HepG2 (cell line): Measurements from ENCODE around the gene DNAAF1. TPM values are rescaled to one million over a fixed set of nuclear protein-coding genes. Genes with fewer than 3 reads are reported as not detected.

Source experiments
- FLYWCH1 ChIP-seq: sonication (generic); formaldehyde crosslinking; IDR thresholded peaks from 2 replicates; pipeline ENCODE4 v1.8.1; 2023; ENCODE audit warnings: mild to moderate bottlenecking, missing genetic modification reagents
- GZF1 ChIP-seq: sonication (generic); formaldehyde crosslinking; IDR thresholded peaks from 2 replicates; pipeline ENCODE4 v1.5.1; 2020; ENCODE audit warnings: mild to moderate bottlenecking, missing genetic modification reagents
- HMG20A ChIP-seq: IDR thresholded peaks from 2 replicates; pipeline ENCODE4 v1.6.1; 2016; ENCODE audit warnings: borderline replicate concordance
- HOXA3 ChIP-seq: sonication (generic); formaldehyde crosslinking; IDR thresholded peaks from 2 replicates; pipeline ENCODE4 v1.5.0; 2020; ENCODE audit warnings: missing genetic modification reagents
- HOXA5 ChIP-seq: sonication (generic); formaldehyde crosslinking; IDR thresholded peaks from 2 replicates; pipeline ENCODE4 v1.4.0; 2020; ENCODE audit warnings: missing genetic modification reagents
- KLF6 ChIP-seq: IDR thresholded peaks from 2 replicates; pipeline ENCODE4 v1.8.0; 2016; ENCODE audit warnings: missing biosample characterization, missing genetic modification reagents
- MLLT10 ChIP-seq: sonication (generic); formaldehyde crosslinking; IDR thresholded peaks from 2 replicates; pipeline ENCODE4 v1.4.0; 2020; ENCODE audit warnings: missing genetic modification reagents
- NR1H2 ChIP-seq: sonication (generic); formaldehyde crosslinking; IDR thresholded peaks from 2 replicates; pipeline ENCODE4 v1.8.1; 2022; ENCODE audit warnings: low read depth, missing genetic modification reagents, borderline replicate concordance
- PPARG ChIP-seq: conservative IDR thresholded peaks from 2 replicates; pipeline ENCODE4 v1.6.1; 2016; ENCODE audit warnings: missing biosample characterization, missing genetic modification reagents
- SAP130 ChIP-seq: IDR thresholded peaks from 2 replicates; pipeline ENCODE4 v1.6.1; 2016; ENCODE audit warnings: low read depth
- SOX5 ChIP-seq: IDR thresholded peaks from 2 replicates; pipeline ENCODE4 v1.6.1; 2016; ENCODE audit warnings: borderline replicate concordance
- ZBTB21 ChIP-seq: sonication (generic); formaldehyde crosslinking; IDR thresholded peaks from 2 replicates; pipeline ENCODE4 v1.4.0; 2020; ENCODE audit warnings: missing genetic modification reagents
- ZBTB8A ChIP-seq: sonication (generic); formaldehyde crosslinking; IDR thresholded peaks from 2 replicates; pipeline ENCODE4 v1.4.0; 2020; ENCODE audit warnings: mild to moderate bottlenecking, low read depth, missing genetic modification reagents, borderline replicate concordance
- ZNF558 ChIP-seq: sonication (generic); formaldehyde crosslinking; IDR thresholded peaks from 2 replicates; pipeline ENCODE4 v1.9.0; 2022; ENCODE audit warnings: mild to moderate bottlenecking, missing genetic modification reagents, borderline replicate concordance
- ZNF616 ChIP-seq: sonication (generic); formaldehyde crosslinking; IDR thresholded peaks from 2 replicates; pipeline ENCODE4 v1.5.0; 2020; ENCODE audit warnings: low read depth, mild to moderate bottlenecking, missing genetic modification reagents
- ZNF746 ChIP-seq: sonication (generic); formaldehyde crosslinking; IDR thresholded peaks from 2 replicates; pipeline ENCODE4 v1.8.0; 2022; ENCODE audit warnings: mild to moderate bottlenecking, missing genetic modification reagents
- ZNF780A ChIP-seq: sonication (generic); formaldehyde crosslinking; IDR thresholded peaks from 2 replicates; pipeline ENCODE4 v1.8.0; 2022; ENCODE audit warnings: mild to moderate bottlenecking, missing genetic modification reagents, moderate library complexity
- polyA plus RNA-seq, 8 experiments: library from polyadenylated mRNA; depleted of rRNA in 3 of 8; stranded (reverse) in 7 of 8; unstranded in 1 of 8; fragments of >200 nt; fragmentation: Illumina TruSeq in 4 of 8; extraction: Trizol in 4 of 8; gene quantifications; 2 replicates each; pipeline versions ENCODE4 v1.2.1 to v1.2.3, GENCODE V29; 2011 to 2016; ENCODE audit warnings: low read depth in 4 of 8, missing spikeins in 1 of 8, mixed read lengths in 1 of 8; ENCODE audit not compliant: insufficient read depth in 1 of 8
- total RNA-seq, 5 experiments: library from RNA; depleted of rRNA; stranded (reverse); fragments of >200 nt; fragmentation: Illumina TruSeq; extraction: Trizol; gene quantifications; 2 replicates each; pipeline ENCODE4 v1.2.3, GENCODE V29; 2016; ENCODE audit warnings: low read depth in 1 of 5
- TF ChIP-seq, protein P1 (sequence below): sonication (generic); formaldehyde crosslinking; IDR thresholded peaks from 2 replicates; pipeline ENCODE4 v1.8.1; 2023; ENCODE audit warnings: mild to moderate bottlenecking, missing genetic modification reagents
- TF ChIP-seq, protein P2 (sequence below): sonication (generic); formaldehyde crosslinking; conservative IDR thresholded peaks from 2 replicates; pipeline ENCODE4 v1.4.0; 2020; ENCODE audit warnings: missing genetic modification reagents
- TF ChIP-seq, protein P3 (sequence below): conservative IDR thresholded peaks from 2 replicates; pipeline ENCODE4 v1.6.1; 2018; ENCODE audit warnings: missing genetic modification reagents
- TF ChIP-seq, protein P4 (sequence below): sonication (generic); formaldehyde crosslinking; IDR thresholded peaks from 2 replicates; pipeline ENCODE4 v1.4.0; 2020; ENCODE audit warnings: missing genetic modification reagents, borderline replicate concordance
- TF ChIP-seq, protein P5 (sequence below): IDR thresholded peaks from 2 replicates; pipeline ENCODE4 v1.6.1; 2016; ENCODE audit warnings: missing genetic modification reagents, missing compliant biosample characterization
- TF ChIP-seq, protein P6 (sequence below): sonication (generic); formaldehyde crosslinking; IDR thresholded peaks from 2 replicates; pipeline ENCODE4 v1.8.0; 2022; ENCODE audit warnings: missing genetic modification reagents, mild to moderate bottlenecking, inconsistent platforms, borderline replicate concordance

Gene DNAAF1
- total and polyA plus RNA-seq, 2 of the 13 experiments (the other 11 are each of a cell fraction or from before 2014, with no cell fraction given): 0.04 TPM; not detected in 1

DNA sequence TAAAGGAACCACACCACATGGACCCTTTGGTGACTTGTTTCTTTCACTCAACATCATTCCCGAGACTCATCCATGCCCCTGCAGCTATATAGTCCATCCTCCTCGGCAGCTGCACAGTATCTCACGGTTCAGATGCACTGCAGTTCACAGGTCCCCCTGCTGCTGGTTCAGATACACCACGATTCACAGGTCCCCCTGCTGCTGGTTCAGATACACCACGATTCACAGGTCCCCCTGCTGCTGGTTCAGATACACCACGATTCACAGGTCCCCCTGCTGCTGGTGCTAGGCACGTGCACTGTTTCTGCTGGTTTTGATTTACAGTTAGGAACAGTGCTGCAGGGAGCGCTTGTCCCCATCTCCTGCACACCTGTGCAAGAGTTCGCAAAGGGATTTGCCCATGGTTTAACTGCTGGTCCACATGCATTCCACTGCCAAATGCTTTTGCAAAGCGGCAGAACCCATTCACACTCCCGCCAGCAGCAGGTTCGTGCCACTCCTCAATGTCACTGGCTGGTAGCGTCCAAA is 3.9 kb upstream of the DNAAF1 start (continued):
- TF ChIP-seq, protein P1, sequence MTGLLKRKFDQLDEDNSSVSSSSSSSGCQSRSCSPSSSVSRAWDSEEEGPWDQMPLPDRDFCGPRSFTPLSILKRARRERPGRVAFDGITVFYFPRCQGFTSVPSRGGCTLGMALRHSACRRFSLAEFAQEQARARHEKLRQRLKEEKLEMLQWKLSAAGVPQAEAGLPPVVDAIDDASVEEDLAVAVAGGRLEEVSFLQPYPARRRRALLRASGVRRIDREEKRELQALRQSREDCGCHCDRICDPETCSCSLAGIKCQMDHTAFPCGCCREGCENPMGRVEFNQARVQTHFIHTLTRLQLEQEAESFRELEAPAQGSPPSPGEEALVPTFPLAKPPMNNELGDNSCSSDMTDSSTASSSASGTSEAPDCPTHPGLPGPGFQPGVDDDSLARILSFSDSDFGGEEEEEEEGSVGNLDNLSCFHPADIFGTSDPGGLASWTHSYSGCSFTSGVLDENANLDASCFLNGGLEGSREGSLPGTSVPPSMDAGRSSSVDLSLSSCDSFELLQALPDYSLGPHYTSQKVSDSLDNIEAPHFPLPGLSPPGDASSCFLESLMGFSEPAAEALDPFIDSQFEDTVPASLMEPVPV: no peak
- no peak for TF ChIP-seq ZBTB21 (CRISPR knock-in tag)
- TF ChIP-seq, protein P2, sequence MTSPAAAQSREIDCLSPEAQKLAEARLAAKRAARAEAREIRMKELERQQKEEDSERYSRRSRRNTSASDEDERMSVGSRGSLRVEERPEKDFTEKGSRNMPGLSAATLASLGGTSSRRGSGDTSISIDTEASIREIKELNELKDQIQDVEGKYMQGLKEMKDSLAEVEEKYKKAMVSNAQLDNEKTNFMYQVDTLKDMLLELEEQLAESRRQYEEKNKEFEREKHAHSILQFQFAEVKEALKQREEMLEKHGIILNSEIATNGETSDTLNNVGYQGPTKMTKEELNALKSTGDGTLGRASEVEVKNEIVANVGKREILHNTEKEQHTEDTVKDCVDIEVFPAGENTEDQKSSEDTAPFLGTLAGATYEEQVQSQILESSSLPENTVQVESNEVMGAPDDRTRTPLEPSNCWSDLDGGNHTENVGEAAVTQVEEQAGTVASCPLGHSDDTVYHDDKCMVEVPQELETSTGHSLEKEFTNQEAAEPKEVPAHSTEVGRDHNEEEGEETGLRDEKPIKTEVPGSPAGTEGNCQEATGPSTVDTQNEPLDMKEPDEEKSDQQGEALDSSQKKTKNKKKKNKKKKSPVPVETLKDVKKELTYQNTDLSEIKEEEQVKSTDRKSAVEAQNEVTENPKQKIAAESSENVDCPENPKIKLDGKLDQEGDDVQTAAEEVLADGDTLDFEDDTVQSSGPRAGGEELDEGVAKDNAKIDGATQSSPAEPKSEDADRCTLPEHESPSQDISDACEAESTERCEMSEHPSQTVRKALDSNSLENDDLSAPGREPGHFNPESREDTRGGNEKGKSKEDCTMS (CRISPR knock-in tag): no peak
- TF ChIP-seq, protein P3, sequence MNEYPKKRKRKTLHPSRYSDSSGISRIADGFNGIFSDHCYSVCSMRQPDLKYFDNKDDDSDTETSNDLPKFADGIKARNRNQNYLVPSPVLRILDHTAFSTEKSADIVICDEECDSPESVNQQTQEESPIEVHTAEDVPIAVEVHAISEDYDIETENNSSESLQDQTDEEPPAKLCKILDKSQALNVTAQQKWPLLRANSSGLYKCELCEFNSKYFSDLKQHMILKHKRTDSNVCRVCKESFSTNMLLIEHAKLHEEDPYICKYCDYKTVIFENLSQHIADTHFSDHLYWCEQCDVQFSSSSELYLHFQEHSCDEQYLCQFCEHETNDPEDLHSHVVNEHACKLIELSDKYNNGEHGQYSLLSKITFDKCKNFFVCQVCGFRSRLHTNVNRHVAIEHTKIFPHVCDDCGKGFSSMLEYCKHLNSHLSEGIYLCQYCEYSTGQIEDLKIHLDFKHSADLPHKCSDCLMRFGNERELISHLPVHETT (CRISPR knock-in tag): no peak
- TF ChIP-seq, protein P4, sequence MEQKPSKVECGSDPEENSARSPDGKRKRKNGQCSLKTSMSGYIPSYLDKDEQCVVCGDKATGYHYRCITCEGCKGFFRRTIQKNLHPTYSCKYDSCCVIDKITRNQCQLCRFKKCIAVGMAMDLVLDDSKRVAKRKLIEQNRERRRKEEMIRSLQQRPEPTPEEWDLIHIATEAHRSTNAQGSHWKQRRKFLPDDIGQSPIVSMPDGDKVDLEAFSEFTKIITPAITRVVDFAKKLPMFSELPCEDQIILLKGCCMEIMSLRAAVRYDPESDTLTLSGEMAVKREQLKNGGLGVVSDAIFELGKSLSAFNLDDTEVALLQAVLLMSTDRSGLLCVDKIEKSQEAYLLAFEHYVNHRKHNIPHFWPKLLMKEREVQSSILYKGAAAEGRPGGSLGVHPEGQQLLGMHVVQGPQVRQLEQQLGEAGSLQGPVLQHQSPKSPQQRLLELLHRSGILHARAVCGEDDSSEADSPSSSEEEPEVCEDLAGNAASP (CRISPR knock-in tag): no peak; the same call in 1 of the 2 replicates
- no peak for TF ChIP-seq HOXA5 (CRISPR knock-in tag)
- no peak for TF ChIP-seq ZNF558
- TF ChIP-seq ZNF746 (CRISPR knock-in tag): no peak
- no peak for TF ChIP-seq MLLT10 (CRISPR knock-in tag)
- TF ChIP-seq HMG20A (CRISPR knock-in tag): no peak
- TF ChIP-seq, protein P5, sequence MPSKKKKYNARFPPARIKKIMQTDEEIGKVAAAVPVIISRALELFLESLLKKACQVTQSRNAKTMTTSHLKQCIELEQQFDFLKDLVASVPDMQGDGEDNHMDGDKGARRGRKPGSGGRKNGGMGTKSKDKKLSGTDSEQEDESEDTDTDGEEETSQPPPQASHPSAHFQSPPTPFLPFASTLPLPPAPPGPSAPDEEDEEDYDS: no peak
- TF ChIP-seq SOX5 (CRISPR knock-in tag): peak; percentile 17; the same call in 1 of the 2 replicates
- TF ChIP-seq, protein P6, sequence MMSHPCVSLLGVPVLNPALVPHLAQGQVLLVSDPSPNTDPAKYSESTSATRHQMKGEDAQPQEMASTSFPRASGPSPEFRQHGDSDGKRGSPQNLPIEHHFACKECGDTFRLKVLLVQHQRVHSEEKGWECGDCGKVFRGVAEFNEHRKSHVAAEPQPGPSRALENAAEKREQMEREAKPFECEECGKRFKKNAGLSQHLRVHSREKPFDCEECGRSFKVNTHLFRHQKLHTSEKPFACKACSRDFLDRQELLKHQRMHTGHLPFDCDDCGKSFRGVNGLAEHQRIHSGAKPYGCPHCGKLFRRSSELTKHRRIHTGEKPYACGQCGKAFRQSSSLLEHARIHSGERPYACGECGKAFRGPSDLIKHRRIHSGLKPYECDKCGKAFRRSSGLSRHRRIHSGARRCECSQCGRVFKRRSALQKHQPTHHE (CRISPR knock-in tag): no peak
- TF ChIP-seq SAP130 (CRISPR knock-in tag): peak; percentile 76
- no peak for TF ChIP-seq KLF6 (CRISPR knock-in tag)
- TF ChIP-seq ZBTB8A (CRISPR knock-in tag): no peak
- no peak for TF ChIP-seq GZF1 (CRISPR knock-in tag)
- no peak for TF ChIP-seq ZNF616 (CRISPR knock-in tag)
- TF ChIP-seq NR1H2 (CRISPR knock-in tag): no peak
- no peak for TF ChIP-seq HOXA3
- TF ChIP-seq ZNF780A (CRISPR knock-in tag): no peak
- TF ChIP-seq PPARG (CRISPR knock-in tag): no peak
- TF ChIP-seq FLYWCH1 (CRISPR knock-in tag): no peak
